Stimulated activated CD8-positive, alpha-beta memory T cell treated with anti-CD3 and anti-CD28 coated beads, Interleukin-15, amount 100 ng/mL, for 24 hours (primary cell): ENCODE measurements around the gene CCDC167.

Source experiments
- DNase-seq: peaks from one replicate; pipeline ENCODE4 v3.0.0-alpha.2; 2020; ENCODE audit warnings: low read depth

CCDC167 gene

GRCh38 chr6:37488476-37488875 lies 11.2 kb downstream of the CCDC167 start:
- DNase-seq, result no peak

- no peak for DNase-seq
Measured at GRCh38 chr6:37487591-37488380, 11.9 kb downstream of the CCDC167 start.

- DNase-seq, result no peak
Measured at GRCh38 chr6:37486121-37486839, 13.4 kb downstream of the CCDC167 start.

GRCh38 chr6:37485291-37485702 lies 14.4 kb downstream of the CCDC167 start:
- DNase-seq, result no peak

- DNase-seq, result no peak
Measured at GRCh38 chr6:37484786-37485170, 14.9 kb downstream of the CCDC167 start.

GRCh38 chr6:37483917-37484785 lies 15.5 kb downstream of the CCDC167 start:
- DNase-seq, result peak; percentile 64

- DNase-seq, result no peak
Measured at GRCh38 chr6:37483252-37483901, 16.3 kb downstream of the CCDC167 start.

GRCh38 chr6:37482606-37483251 lies 17.0 kb downstream of the CCDC167 start:
- DNase-seq, result no peak

GRCh38 chr6:37481711-37482605 lies 17.7 kb downstream of the CCDC167 start:
- DNase-seq, result no peak

- no peak for DNase-seq
Measured at GRCh38 chr6:37480951-37481534, 18.6 kb downstream of the CCDC167 start.

- DNase-seq, result no peak
Measured at GRCh38 chr6:37480118-37480736, 19.5 kb downstream of the CCDC167 start.

- DNase-seq, result no peak
Measured at GRCh38 chr6:37479266-37479854, 20.3 kb downstream of the CCDC167 start.

GRCh38 chr6:37478827-37479226 lies 20.9 kb downstream of the CCDC167 start:
- no peak for DNase-seq

GRCh38 chr6:37477656-37478435 lies 21.8 kb downstream of the CCDC167 start:
- DNase-seq, result no peak

- DNase-seq, result no peak
Measured at GRCh38 chr6:37477191-37477590, 22.5 kb downstream of the CCDC167 start.

GRCh38 chr6:37474316-37474715 lies 25.4 kb downstream of the CCDC167 start:
- no peak for DNase-seq

- DNase-seq, result no peak
Measured at GRCh38 chr6:37473364-37474095, 26.2 kb downstream of the CCDC167 start.

GRCh38 chr6:37467718-37468117 lies 32.0 kb downstream of the CCDC167 start:
- no peak for DNase-seq
